CD14-positive monocyte (primary cell): ENCODE data around the gene RHBG. TPM values are rescaled to one million over a fixed set of nuclear protein-coding genes. Genes with fewer than 3 reads are reported as not detected.

ENCODE experiments used
- DNase-seq, 3 donors: peaks; one replicate each; pipeline ENCODE4 v3.0.0-alpha.2; 2011 to 2022
- H2AFZ ChIP-seq: 2 replicates; pipeline ENCODE4 v1.6.0; 2012; ENCODE audit warnings: mild to moderate bottlenecking, low read depth, low read length, inconsistent platforms; ENCODE audit not compliant: insufficient read depth, poor library complexity, severe bottlenecking
- H3K27ac ChIP-seq, 2 donors: 1 replicate in 1 of 2; 2 replicates in 1 of 2; pipeline ENCODE4 v1.5.1; 2012 to 2013; ENCODE audit warnings: low read length in 2 of 2, control low read depth in 1 of 2, inconsistent platforms in 1 of 2, low read depth in 1 of 2, mild to moderate bottlenecking in 1 of 2
- H3K27me3 ChIP-seq, 2 donors: one replicate each; pipeline versions ENCODE4 v1.6.0 to v1.6.1; 2011 to 2013; ENCODE audit warnings: low read length in 2 of 2; ENCODE audit not compliant: control insufficient read depth in 2 of 2, insufficient read depth in 2 of 2
- H3K36me3 ChIP-seq, 2 donors: replicated peaks in 1 of 2; 1 replicate in 1 of 2; 2 replicates in 1 of 2; pipeline versions ENCODE4 v1.5.1 to v1.6.1; 2012 to 2013; ENCODE audit warnings: low read length in 2 of 2, control low read depth in 1 of 2, inconsistent platforms in 1 of 2, mild to moderate bottlenecking in 1 of 2; ENCODE audit not compliant: insufficient read depth in 2 of 2, control insufficient read depth in 1 of 2
- H3K4me1 ChIP-seq, 2 donors: 1 replicate in 1 of 2; 2 replicates in 1 of 2; pipeline versions ENCODE4 v1.5.1 to v1.6.1; 2012 to 2013; ENCODE audit warnings: low read length in 2 of 2, control low read depth in 1 of 2, inconsistent platforms in 1 of 2, mild to moderate bottlenecking in 1 of 2, moderate library complexity in 1 of 2; ENCODE audit not compliant: insufficient read depth in 2 of 2, control insufficient read depth in 1 of 2
- H3K4me2 ChIP-seq: replicated peaks from 2 replicates; pipeline ENCODE3; 2012; ENCODE audit warnings: low read length, moderate library complexity, mild to moderate bottlenecking; ENCODE audit not compliant: poor library complexity, severe bottlenecking; ENCODE audit errors: extremely low read depth
- H3K4me3 ChIP-seq, 3 experiments: fragments of 200-600 bp in 1 of 3; sonication (generic) in 1 of 3; replicated peaks in 1 of 3; 1 replicate in 2 of 3; 2 replicates in 1 of 3; pipeline ENCODE4 v1.5.1; 2011 to 2013; ENCODE audit warnings: low read length in 3 of 3, mild to moderate bottlenecking in 3 of 3, control low read depth in 2 of 3, low read depth in 2 of 3, inconsistent platforms in 1 of 3, moderate library complexity in 1 of 3
- H3K79me2 ChIP-seq: 2 replicates; pipeline ENCODE4 v1.6.0; 2012; ENCODE audit warnings: mild to moderate bottlenecking, control low read depth, inconsistent platforms, low read length, moderate library complexity; ENCODE audit not compliant: insufficient read depth
- H3K9ac ChIP-seq: 2 replicates; pipeline ENCODE4 v1.6.0; 2017; ENCODE audit warnings: low read length, mild to moderate bottlenecking; ENCODE audit not compliant: insufficient read depth, poor library complexity, severe bottlenecking
- H3K9me3 ChIP-seq, 2 donors: replicated peaks in 1 of 2; 1 replicate in 1 of 2; 2 replicates in 1 of 2; pipeline versions ENCODE4 v1.5.1 to v1.6.1; 2012 to 2013; ENCODE audit warnings: low read length in 2 of 2, control low read depth in 1 of 2; ENCODE audit not compliant: control insufficient read depth in 1 of 2, insufficient read depth in 1 of 2
- H4K20me1 ChIP-seq: 2 replicates; pipeline ENCODE4 v1.6.0; 2012; ENCODE audit warnings: mild to moderate bottlenecking, low read length, control low read depth, moderate library complexity; ENCODE audit not compliant: insufficient read depth
- H3K27ac Mint-ChIP-seq, 7 donors: one replicate each; pipeline ENCODE4 v1.8.0; 2020; ENCODE audit warnings: mild to moderate bottlenecking in 7 of 7, mixed read lengths in 7 of 7, moderate library complexity in 6 of 7, inconsistent platforms in 2 of 7
- H3K27me3 Mint-ChIP-seq, 3 donors: one replicate each; pipeline ENCODE4 v1.8.0; 2021 to 2022; ENCODE audit warnings: low read depth in 3 of 3, mild to moderate bottlenecking in 3 of 3, mixed read lengths in 3 of 3, moderate library complexity in 3 of 3, inconsistent platforms in 1 of 3
- H3K36me3 Mint-ChIP-seq, 2 donors: one replicate each; pipeline ENCODE4 v1.8.0; 2020; ENCODE audit warnings: mixed read lengths in 2 of 2, inconsistent platforms in 1 of 2, mild to moderate bottlenecking in 1 of 2
- H3K4me1 Mint-ChIP-seq: one replicate; pipeline ENCODE4 v1.8.0; 2020; ENCODE audit warnings: mild to moderate bottlenecking, mixed read lengths
- H3K4me3 Mint-ChIP-seq, 2 donors: one replicate each; pipeline ENCODE4 v1.8.0; 2020; ENCODE audit warnings: mild to moderate bottlenecking in 2 of 2, mixed read lengths in 2 of 2, moderate library complexity in 1 of 2
- H3K9me3 Mint-ChIP-seq, 7 donors: one replicate each; pipeline ENCODE4 v1.8.0; 2020 to 2022; ENCODE audit warnings: mixed read lengths in 7 of 7, mild to moderate bottlenecking in 6 of 7, moderate library complexity in 6 of 7, inconsistent platforms in 2 of 7
- WGBS: methylation state at CpG from one replicate; pipeline ENCODE4 v1.1.5; 2013; ENCODE audit warnings: missing lambda C conversion rate; ENCODE audit not compliant: insufficient coverage; 5-methylcytosine and 5-hydroxymethylcytosine counted together
- intact Hi-C, 2 donors: fragments of 100-400 bp; cut with micrococcal nuclease; formaldehyde crosslinking; loops; one replicate each; pipeline versions ENCODE4 v1.15.0 to v1.15.1; 2023
- polyA plus RNA-seq, 3 donors: library from polyadenylated mRNA; depleted of rRNA in 1 of 3; unstranded in 2 of 3; stranded (reverse) in 1 of 3; fragments of 300-500 nt in 2 of 3; fragments of >200 nt in 1 of 3; fragmentation: Illumina TruSeq in 2 of 3; gene quantifications; 1 replicate in 2 of 3; 2 replicates in 1 of 3; pipeline ENCODE4 v1.2.3, GENCODE V29; 2012 to 2021
- TF ChIP-seq, protein P1 (sequence below): fragments of 200-600 bp; IDR thresholded peaks from one replicate; pipeline ENCODE4 v1.8.0; 2022; ENCODE audit warnings: antibody characterized with exemption, mild to moderate bottlenecking

Gene RHBG
- polyA plus RNA-seq, 3 donors = 0.08 TPM; not detected in 2

DNA sequence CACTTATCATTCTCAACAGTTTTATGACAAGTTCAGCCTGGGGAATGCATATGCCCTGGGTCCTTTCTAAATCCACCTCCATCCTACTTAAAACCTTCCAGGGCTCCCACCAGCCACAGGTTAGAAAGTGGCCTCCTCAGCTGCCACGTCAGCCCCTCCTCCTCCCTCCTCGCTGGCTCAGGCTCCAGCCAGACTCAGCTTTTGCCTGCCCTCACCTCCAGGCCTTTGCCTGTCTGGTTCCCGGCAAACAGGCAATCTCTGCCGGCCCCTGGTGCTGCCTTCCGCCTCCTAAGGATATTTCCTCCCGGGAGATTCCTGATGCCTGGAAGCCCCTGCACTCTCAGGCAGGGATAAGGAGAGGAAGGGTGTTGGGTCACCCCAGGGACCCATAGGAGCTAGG lies 9.5 kb downstream of the RHBG start:
- WGBS = 88% methylated on average over 4 of the region's 6 CpGs
- H3K27ac Mint-ChIP-seq = peak overlapping the region in 1 of 7 donors; percentile 14
- intact Hi-C loops = no loop called here

DNA sequence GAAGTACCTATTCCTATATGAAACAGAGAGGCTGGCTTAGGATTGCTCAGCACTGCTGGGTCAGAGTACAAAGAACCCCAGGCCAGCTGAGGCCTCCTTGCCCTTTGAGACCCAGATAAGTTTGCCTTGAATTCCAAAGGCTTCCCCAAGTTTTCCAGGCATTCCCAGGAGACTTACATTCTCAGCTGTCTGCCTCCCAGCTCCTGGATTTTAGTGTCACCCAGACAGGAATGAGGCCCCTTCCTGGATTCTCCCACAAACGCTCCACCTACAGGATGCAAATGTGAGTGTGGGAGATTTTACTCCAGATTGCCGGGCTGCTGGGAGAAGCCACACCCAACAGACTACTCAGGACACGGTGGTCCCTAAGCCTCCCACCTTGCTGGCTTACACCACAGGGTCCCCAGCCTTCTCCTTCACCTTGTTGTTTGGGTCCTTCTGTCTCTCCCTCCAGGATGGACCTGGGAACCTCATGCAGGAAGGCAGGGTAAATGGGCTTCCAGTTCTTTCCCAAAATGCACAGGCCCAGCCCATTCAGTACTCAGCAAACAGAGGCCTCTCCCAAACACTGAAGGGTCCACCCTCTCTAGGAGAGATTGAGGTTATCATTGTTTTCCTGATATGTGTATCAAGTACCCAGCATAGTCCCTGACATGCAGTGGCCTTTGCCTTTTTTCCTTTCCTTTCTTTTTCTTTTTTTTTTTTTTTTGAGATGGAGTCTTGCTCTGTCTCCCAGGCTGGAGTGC lies 10.6 kb downstream of the RHBG start:
- Histone ChIP-seq H3K4me1 (peaks cover 35 to 38% of the 10 kb centered on the region in 2 donors), H3K4me3 (no peak overlapping the region), H3K27ac (no peak overlapping the region), H3K4me2 (no peak overlapping the region), H3K9me3 (no peaks in the 10 kb centered on the region), H3K36me3 (no peaks in the 10 kb centered on the region), H3K9ac (no peak overlapping the region), H3K27me3 (no peaks in the 10 kb centered on the region), H4K20me1 (no peaks in the 10 kb centered on the region), H3K79me2 (no peaks in the 10 kb centered on the region), H2AFZ (no peak overlapping the region)
- Mint-ChIP-seq H3K4me1 (peaks cover 31% of the 10 kb centered on the region), H3K9me3 (peaks cover 0 to 5% (median 0%) of the 10 kb centered on the region in 7 donors), H3K36me3 (no peaks in the 10 kb centered on the region), H3K27ac (no peak overlapping the region), H3K4me3 (no peak overlapping the region), H3K27me3 (peaks cover 0 to 7% (median 7%) of the 10 kb centered on the region in 3 donors)
- WGBS = 33% methylated on average over 1 of the region's 3 CpGs
- TF ChIP-seq, protein P1, sequence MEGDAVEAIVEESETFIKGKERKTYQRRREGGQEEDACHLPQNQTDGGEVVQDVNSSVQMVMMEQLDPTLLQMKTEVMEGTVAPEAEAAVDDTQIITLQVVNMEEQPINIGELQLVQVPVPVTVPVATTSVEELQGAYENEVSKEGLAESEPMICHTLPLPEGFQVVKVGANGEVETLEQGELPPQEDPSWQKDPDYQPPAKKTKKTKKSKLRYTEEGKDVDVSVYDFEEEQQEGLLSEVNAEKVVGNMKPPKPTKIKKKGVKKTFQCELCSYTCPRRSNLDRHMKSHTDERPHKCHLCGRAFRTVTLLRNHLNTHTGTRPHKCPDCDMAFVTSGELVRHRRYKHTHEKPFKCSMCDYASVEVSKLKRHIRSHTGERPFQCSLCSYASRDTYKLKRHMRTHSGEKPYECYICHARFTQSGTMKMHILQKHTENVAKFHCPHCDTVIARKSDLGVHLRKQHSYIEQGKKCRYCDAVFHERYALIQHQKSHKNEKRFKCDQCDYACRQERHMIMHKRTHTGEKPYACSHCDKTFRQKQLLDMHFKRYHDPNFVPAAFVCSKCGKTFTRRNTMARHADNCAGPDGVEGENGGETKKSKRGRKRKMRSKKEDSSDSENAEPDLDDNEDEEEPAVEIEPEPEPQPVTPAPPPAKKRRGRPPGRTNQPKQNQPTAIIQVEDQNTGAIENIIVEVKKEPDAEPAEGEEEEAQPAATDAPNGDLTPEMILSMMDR = no peak
- no peak for DNase-seq
- intact Hi-C loops = loop anchor here in 1 of 2 donors (10.0 kb wide), 1 partner anchor 225 kb away; the partner anchor contains the start of gene GPATCH4

More for the DNA sequence above, 9.5 kb downstream of the RHBG start:
- no peak for DNase-seq
- Mint-ChIP-seq H3K4me3 (no peak overlapping the region), H3K4me1 (peaks cover 23% of the 10 kb centered on the region), H3K27me3 (peaks cover 0 to 11% (median 7%) of the 10 kb centered on the region in 3 donors), H3K36me3 (no peaks in the 10 kb centered on the region), H3K9me3 (peaks cover 0 to 2% (median 0%) of the 10 kb centered on the region in 7 donors)
- Histone ChIP-seq H3K4me2 (no peak overlapping the region), H3K9ac (no peak overlapping the region), H4K20me1 (no peaks in the 10 kb centered on the region), H3K27ac (no peak overlapping the region), H3K4me3 (no peak overlapping the region), H3K36me3 (no peaks in the 10 kb centered on the region), H3K9me3 (no peaks in the 10 kb centered on the region), H3K4me1 (peaks cover 26 to 30% of the 10 kb centered on the region in 2 donors), H3K79me2 (no peaks in the 10 kb centered on the region), H3K27me3 (no peaks in the 10 kb centered on the region), H2AFZ (no peak overlapping the region)
- TF ChIP-seq, protein P1 = no peak
